ENCODE measurements around the gene RASD1.

The RASD1 gene

DNA sequence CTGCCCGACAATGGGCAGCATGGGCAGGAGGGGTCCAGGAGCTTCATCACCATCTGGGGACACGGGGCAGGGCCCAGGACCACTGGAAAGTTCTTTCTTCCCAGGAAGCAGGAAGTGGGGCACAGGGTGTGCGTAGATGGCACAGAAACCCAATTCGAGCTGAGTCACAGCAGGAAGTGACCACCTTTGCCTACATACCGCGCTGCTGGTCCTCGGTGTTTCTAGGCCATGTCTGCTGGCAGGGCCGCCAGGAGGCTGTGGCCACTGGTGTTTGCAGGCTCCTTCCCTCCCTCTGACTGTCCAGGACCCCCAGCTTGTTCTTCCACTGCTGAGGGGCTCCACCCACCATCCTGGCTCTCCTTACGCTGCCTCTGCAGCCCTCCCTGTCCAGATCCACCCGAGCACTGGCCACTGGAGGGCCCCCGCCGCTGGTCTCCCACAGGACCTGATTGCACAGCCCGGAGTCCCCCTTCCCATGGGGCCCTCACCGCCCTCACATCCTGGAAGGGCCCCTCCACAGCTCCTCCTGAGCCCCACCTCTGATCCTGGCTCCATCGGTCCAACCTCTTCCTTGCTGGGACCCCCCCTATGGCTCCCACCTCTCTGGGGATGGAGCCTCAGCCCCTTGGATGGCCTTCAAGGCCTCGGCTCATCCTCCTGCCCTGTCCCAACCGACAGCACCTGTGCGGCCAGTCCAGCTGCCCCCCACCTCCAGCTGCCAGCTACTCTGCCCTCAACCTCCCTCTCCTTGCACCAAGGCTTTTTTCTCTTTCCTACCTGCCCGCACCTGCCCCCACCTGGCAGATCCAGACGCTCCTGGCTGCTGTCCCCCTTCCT lies 14.5 kb upstream of the RASD1 start:
- H3K27me3 ChIP-seq (replicated peaks): no peaks in the 10 kb centered on the region
- in situ Hi-C loops (cut with HindIII; ENCODE audit: low pct_ligation_motif_present, low sequenced_read_pairs): no loop called here

DNA sequence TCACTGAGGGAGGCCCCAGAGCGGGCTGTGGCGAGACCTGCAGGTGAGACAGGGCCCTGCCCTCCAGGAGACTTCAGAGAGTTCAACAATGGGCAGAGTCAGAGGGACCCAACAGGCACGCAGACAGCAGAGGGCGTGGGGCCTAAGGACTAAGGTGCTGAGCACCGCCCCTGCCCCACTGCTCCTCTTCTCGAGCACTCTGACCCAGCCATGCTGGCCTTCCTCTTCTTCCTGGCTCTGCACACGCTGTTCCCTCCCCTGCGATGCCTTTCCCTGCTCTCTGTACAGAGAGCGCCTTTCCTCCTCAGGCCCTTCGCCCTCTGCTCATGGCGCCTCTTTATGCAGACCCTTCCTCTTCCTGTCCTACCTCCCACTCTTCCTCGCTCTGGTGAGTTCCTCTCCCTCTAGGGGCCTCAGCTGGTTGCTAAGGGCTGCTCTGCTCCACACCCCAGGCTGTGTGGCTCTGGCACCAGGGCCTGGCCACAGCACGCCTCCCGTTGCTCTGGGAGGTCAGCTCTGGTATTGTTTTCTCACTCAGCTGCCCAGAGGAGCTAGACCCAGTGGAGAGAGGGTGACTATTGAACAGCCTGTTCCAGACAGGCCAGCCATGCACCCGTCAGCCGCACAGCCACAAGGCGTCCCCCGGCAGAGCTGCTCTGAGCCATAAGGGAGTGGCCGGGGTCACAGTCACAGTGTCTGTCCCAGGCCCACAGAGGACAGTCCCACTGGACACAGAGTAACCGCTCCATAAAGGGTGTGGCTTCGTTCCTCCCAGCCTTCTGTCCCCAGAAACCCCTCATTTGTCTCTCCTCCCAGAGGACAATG lies 13.6 kb upstream of the RASD1 start:
- H3K36me3 ChIP-seq (replicated peaks): no peaks in the 10 kb centered on the region
- DNase-seq: no peak
- no peak overlapping the region for H3K27ac ChIP-seq
- no peaks in the 10 kb centered on the region for H3K27me3 ChIP-seq (replicated peaks)
- TF ChIP-seq, protein P1, sequence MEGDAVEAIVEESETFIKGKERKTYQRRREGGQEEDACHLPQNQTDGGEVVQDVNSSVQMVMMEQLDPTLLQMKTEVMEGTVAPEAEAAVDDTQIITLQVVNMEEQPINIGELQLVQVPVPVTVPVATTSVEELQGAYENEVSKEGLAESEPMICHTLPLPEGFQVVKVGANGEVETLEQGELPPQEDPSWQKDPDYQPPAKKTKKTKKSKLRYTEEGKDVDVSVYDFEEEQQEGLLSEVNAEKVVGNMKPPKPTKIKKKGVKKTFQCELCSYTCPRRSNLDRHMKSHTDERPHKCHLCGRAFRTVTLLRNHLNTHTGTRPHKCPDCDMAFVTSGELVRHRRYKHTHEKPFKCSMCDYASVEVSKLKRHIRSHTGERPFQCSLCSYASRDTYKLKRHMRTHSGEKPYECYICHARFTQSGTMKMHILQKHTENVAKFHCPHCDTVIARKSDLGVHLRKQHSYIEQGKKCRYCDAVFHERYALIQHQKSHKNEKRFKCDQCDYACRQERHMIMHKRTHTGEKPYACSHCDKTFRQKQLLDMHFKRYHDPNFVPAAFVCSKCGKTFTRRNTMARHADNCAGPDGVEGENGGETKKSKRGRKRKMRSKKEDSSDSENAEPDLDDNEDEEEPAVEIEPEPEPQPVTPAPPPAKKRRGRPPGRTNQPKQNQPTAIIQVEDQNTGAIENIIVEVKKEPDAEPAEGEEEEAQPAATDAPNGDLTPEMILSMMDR (IDR thresholded peaks at IDR 0.05; ENCODE audit: low read depth, low read length, missing control alignments): no peak
- no peak overlapping the region for H3K4me3 ChIP-seq (ENCODE audit: low read depth, low read length)
- in situ Hi-C loops (cut with HindIII; ENCODE audit: low pct_ligation_motif_present, low sequenced_read_pairs): no loop called here

More for the DNA sequence above, 14.5 kb upstream of the RASD1 start:
- no peak overlapping the region for H3K4me3 ChIP-seq (ENCODE audit: low read depth, low read length)
- H3K36me3 ChIP-seq (replicated peaks): no peaks in the 10 kb centered on the region
- H3K27ac ChIP-seq: no peak overlapping the region
- TF ChIP-seq, protein P1 (IDR thresholded peaks at IDR 0.05; ENCODE audit: low read depth, low read length, missing control alignments): no peak
- no peak for DNase-seq

DNA sequence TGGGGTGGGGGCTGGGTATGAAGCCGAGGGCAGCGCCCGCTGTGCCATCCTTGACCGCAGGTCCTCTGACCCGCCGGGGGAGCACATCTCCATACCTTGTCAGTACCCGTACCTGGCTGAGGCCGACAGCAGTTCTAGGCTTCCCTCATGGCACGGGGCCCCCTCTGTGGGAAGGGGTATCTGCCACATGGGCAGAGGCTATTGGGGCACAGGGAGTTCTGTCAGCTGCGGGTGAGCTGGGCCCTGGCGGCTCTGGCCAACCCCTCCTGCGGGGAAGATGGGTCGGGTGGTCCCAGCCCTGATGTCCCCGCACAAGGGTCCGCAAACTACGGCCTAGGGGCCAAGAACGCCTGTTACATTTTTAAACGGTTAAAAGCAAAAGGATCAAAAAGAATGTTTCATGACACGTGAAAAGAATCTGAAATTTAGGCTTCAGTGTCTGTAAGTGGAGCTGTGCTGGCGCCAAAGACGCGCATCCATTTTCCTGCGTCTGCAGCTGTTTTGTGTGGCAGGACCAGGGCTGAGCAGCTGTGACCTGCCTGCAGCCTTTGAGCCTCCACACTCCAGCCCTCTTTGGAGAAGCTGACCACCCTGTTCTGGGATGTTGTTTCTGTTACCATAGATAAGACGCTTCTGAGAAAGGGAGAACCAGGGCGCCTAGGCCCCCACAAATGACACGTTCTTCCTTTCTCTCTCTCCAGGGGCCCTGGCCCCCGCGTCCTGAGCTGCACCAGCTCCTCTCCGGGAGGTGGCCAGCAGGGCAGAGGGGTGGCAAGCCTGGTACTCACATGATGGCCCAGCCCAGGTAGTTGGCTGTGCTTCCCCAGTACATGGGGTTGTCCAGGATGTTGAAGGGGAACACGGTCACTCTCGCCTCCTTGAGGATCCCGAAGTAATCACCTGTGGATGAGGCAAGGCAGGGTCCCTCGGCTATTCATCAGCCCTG lies 12.7 kb upstream of the RASD1 start:
- Histone ChIP-seq H3K27ac (no peak overlapping the region), H3K36me3 (replicated peaks) (no peaks in the 10 kb centered on the region), H3K27me3 (replicated peaks) (no peaks in the 10 kb centered on the region), H3K4me3 (ENCODE audit: low read depth, low read length) (no peak overlapping the region)
- in situ Hi-C loops (cut with HindIII; ENCODE audit: low pct_ligation_motif_present, low sequenced_read_pairs): no loop called here
- DNase-seq: no peak
- TF ChIP-seq, protein P1 (IDR thresholded peaks at IDR 0.05; ENCODE audit: low read depth, low read length, missing control alignments): no peak

DNA sequence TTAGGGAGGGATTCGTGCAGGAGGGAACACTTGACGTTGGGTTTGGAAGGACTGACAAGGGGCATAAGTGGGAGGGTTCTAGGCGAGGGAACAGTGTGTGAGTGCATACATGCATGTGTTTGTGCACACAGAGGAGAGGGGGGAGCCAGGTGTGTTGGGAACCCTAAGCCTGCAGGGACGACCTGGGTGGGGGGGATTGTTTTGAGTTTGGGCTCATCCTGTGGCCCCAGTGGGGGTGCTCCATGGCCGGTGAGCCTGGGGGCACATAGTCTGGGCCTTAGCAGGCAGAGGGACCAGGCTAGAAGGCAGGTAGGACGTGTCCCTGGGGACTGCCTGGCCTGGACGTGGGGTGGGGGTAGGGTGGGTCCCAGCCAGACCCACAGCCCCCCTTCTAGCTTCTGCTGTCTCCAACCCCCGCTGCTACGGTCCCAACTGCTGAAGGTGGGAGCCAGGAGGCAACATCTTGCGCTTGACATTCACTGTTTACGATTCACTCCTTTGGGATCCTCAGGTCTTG lies 11.9 kb upstream of the RASD1 start:
- Histone ChIP-seq H3K36me3 (replicated peaks) (no peaks in the 10 kb centered on the region), H3K27me3 (replicated peaks) (no peaks in the 10 kb centered on the region), H3K4me3 (ENCODE audit: low read depth, low read length) (no peak overlapping the region), H3K27ac (no peak overlapping the region)
- DNase-seq: no peak
- in situ Hi-C loops (cut with HindIII; ENCODE audit: low pct_ligation_motif_present, low sequenced_read_pairs): no loop called here
- TF ChIP-seq, protein P1 (IDR thresholded peaks at IDR 0.05; ENCODE audit: low read depth, low read length, missing control alignments): no peak

DNA sequence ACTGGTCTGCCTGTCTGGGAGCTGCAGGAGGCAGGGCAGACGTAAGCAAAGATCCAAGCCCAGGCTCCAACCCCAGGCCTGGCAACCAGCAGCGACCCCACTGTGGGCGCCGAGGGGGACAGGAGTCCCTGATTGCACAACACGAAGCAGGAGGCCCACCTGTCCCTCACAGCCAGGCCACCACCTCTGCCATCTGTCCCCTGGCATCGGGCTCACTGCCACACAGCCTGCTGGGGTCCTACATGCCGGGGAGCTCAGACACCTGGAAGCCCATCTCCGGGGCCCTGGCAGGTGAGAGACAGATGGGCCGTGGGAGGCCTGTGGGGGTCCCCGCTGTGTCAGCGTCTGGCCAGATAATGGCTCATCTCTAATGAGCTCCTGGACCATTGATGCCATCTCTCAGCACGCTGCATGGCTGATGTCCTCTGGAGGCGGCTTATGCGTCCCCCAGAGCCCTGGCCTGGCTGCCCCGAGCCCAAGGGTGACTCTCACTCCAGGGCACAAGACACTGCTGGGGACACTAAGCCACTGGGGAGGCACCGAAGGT lies 11.3 kb upstream of the RASD1 start:
- TF ChIP-seq, protein P1 (IDR thresholded peaks at IDR 0.05; ENCODE audit: low read depth, low read length, missing control alignments): no peak
- no peaks in the 10 kb centered on the region for H3K27me3 ChIP-seq (replicated peaks)
- H3K27ac ChIP-seq: no peak overlapping the region
- DNase-seq: no peak
- H3K36me3 ChIP-seq (replicated peaks): no peaks in the 10 kb centered on the region
- in situ Hi-C loops (cut with HindIII; ENCODE audit: low pct_ligation_motif_present, low sequenced_read_pairs): no loop called here
- no peak overlapping the region for H3K4me3 ChIP-seq (ENCODE audit: low read depth, low read length)

Measured in brain microvascular endothelial cell (primary cell).